Testis (tissue), 2 donors: ENCODE measurements around the gene DCST2.

Experiments
- CTCF ChIP-seq, 3 experiments: fragments of 450-650 bp in 2 of 3; fragments of 200-600 bp in 1 of 3; sonication (generic) in 1 of 3; IDR thresholded peaks; one replicate each; pipeline ENCODE4 v1.5.1; 2016 to 2019; ENCODE audit warnings: antibody characterized with exemption in 3 of 3, mild to moderate bottlenecking in 2 of 3, moderate library complexity in 1 of 3
- POLR2A ChIP-seq: fragments of 450-650 bp; IDR thresholded peaks from one replicate; pipeline ENCODE4 v1.6.1; 2017; ENCODE audit warnings: antibody characterized with exemption, mild to moderate bottlenecking, moderate library complexity

DNA sequence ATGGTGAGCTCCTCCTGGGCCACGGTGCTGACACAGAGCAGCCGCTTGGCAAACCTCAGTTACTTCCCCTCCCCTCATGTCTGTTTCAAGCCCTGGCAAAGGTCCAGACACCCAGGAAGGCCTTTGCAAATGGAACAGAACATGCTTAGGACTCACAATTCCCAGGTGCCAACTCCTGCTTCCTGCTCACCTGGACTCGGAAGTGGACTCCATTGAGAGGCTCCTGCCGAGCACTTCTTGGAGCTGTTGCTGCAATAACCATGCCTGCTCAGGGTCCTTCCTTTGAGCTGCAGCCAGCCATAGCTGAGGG lies 10.7 kb downstream of the DCST2 start:
- no peak for TF ChIP-seq CTCF (IDR thresholded peaks at IDR 0.05)
- TF ChIP-seq POLR2A: no peak
